ENCODE measurements around the gene PTBP3.

The PTBP3 gene

GRCh38 chr9:112249277-112249676 lies 84.1 kb downstream of the PTBP3 start:
- DNase-seq (ENCODE audit: insufficient read length, low spot score) (no peak), FAIRE-seq (no peak)
- no peak for TF ChIP-seq CTCF (IDR thresholded peaks at IDR 0.05; ENCODE audit: insufficient read depth, missing control alignments)

GRCh38 chr9:112248722-112249121 lies 84.7 kb downstream of the PTBP3 start:
- TF ChIP-seq CTCF (IDR thresholded peaks at IDR 0.05; ENCODE audit: insufficient read depth, missing control alignments) = no peak
- DNase-seq (ENCODE audit: insufficient read length, low spot score) (no peak), FAIRE-seq (no peak)

GRCh38 chr9:112247090-112247489 lies 86.3 kb downstream of the PTBP3 start:
- FAIRE-seq = no peak
- no peak for DNase-seq (ENCODE audit: insufficient read length, low spot score)
- no peak for TF ChIP-seq CTCF (IDR thresholded peaks at IDR 0.05; ENCODE audit: insufficient read depth, missing control alignments)

- no peak for FAIRE-seq
- DNase-seq (ENCODE audit: insufficient read length, low spot score) = no peak
- no peak for TF ChIP-seq CTCF (IDR thresholded peaks at IDR 0.05; ENCODE audit: insufficient read depth, missing control alignments)
These were observed 88.3 kb downstream of the PTBP3 start for GRCh38 chr9:112245126-112245525.

- DNase-seq (ENCODE audit: insufficient read length, low spot score) = no peak
- TF ChIP-seq CTCF (IDR thresholded peaks at IDR 0.05; ENCODE audit: insufficient read depth, missing control alignments) = no peak
- no peak for FAIRE-seq
These were observed 91.1 kb downstream of the PTBP3 start for GRCh38 chr9:112242147-112242804.

GRCh38 chr9:112241491-112241890 lies 91.9 kb downstream of the PTBP3 start:
- no peak for FAIRE-seq
- TF ChIP-seq CTCF (IDR thresholded peaks at IDR 0.05; ENCODE audit: insufficient read depth, missing control alignments) = no peak
- no peak for DNase-seq (ENCODE audit: insufficient read length, low spot score)

GRCh38 chr9:112239708-112240107 lies 93.7 kb downstream of the PTBP3 start:
- DNase-seq (ENCODE audit: insufficient read length, low spot score) = no peak
- no peak for TF ChIP-seq CTCF (IDR thresholded peaks at IDR 0.05; ENCODE audit: insufficient read depth, missing control alignments)
- no peak for FAIRE-seq

All from D721Med (cell line).